ENCODE data around the gene TAF4. TPM values are rescaled to one million over a fixed set of nuclear protein-coding genes. Genes with fewer than 3 reads are reported as not detected.

TAF4 gene
- total and polyA plus RNA-seq, 8 donors, result 5.7 to 15.2 (median 8.4) TPM

GRCh38 chr20:61965606-61966491, 99.8 kb downstream of the TAF4 start:
- Histone ChIP-seq H3K9me3 (no peaks in the 10 kb centered on the region), H3K27ac (no peak overlapping the region), H3K4me3 (peak overlapping the region in 1 of 4 donors; percentile 20), H3K27me3 (no peaks in the 10 kb centered on the region), H3K4me1 (no peaks in the 10 kb centered on the region), H3K36me3 (no peaks in the 10 kb centered on the region)
- intact Hi-C loops (cut with DNase I), result no loop called here
- ATAC-seq (peak; percentile 16 to 77 (median 32)), FAIRE-seq (no peak), DNase-seq (peak in 2 of 6 donors; percentile 33 to 71)
- WGBS, 2 donors, result 18 to 24% methylated on average over 36 to 49 of the region's 49 CpGs
- no peak for TF ChIP-seq CTCF (IDR thresholded peaks at IDR 0.05)

- DNase-seq (peak in 2 of 6 donors; percentile 16 to 65), ATAC-seq (peak in 2 of 4 donors; percentile 7 to 41)
These were observed 100.7 kb downstream of the TAF4 start for GRCh38 chr20:61964675-61965605.

GRCh38 chr20:61963885-61964674, 101.6 kb downstream of the TAF4 start:
- intact Hi-C loops (cut with DNase I), result no loop called here
- no peaks in the 10 kb centered on the region for H3K4me1 ChIP-seq
- H3K27ac ChIP-seq, result no peak overlapping the region
- H3K9me3 ChIP-seq, result no peaks in the 10 kb centered on the region
- no peaks in the 10 kb centered on the region for H3K27me3 ChIP-seq
- TF ChIP-seq CTCF (IDR thresholded peaks at IDR 0.05), result no peak
- 87 to 91% methylated on average over 8 of the region's 8 CpGs for WGBS, 2 donors
- DNase-seq (peak in 1 of 6 donors; percentile 7), FAIRE-seq (no peak), ATAC-seq (no peak)
- no peak overlapping the region for H3K4me3 ChIP-seq
- no peaks in the 10 kb centered on the region for H3K36me3 ChIP-seq

More at GRCh38 chr20:61964675-61965605, 100.7 kb downstream of the TAF4 start:
- 47% methylated on average over 40 to 41 of the region's 41 CpGs for WGBS, 2 donors
- Histone ChIP-seq H3K4me1 (no peaks in the 10 kb centered on the region), H3K9me3 (no peaks in the 10 kb centered on the region), H3K4me3 (peak overlapping the region in 1 of 4 donors; percentile 20), H3K27ac (no peak overlapping the region), H3K36me3 (no peaks in the 10 kb centered on the region), H3K27me3 (no peaks in the 10 kb centered on the region)
- intact Hi-C loops (cut with DNase I), result no loop called here
- no peak for TF ChIP-seq CTCF (IDR thresholded peaks at IDR 0.05)
- FAIRE-seq, result no peak

GRCh38 chr20:61963149-61963548, 102.5 kb downstream of the TAF4 start:
- no peak for ATAC-seq
- intact Hi-C loops (cut with DNase I), result no loop called here
- Histone ChIP-seq H3K36me3 (no peaks in the 10 kb centered on the region), H3K4me3 (no peak overlapping the region), H3K27ac (no peak overlapping the region), H3K4me1 (no peaks in the 10 kb centered on the region), H3K9me3 (no peaks in the 10 kb centered on the region), H3K27me3 (no peaks in the 10 kb centered on the region)
- no peak for TF ChIP-seq CTCF (IDR thresholded peaks at IDR 0.05)
- peak in 1 of 6 donors; percentile 9 for DNase-seq
- FAIRE-seq, result no peak
- 87% methylated on average over 7 to 9 of the region's 9 CpGs for WGBS, 2 donors
